NOMO-1 treated with DMSO at 0.1 percent for 48 hours (cell line): ENCODE results near the gene IL6.
"Not testable (repeated sequence)": the region's sequence is repeated elsewhere in the genome, so short reads cannot be mapped to it uniquely, and the experiment has no call there.

Source experiments
- DNase-seq: peaks from one replicate; lab custom pipeline; 2025; ENCODE audit not compliant: unreplicated experiment; lab: John Stamatoyannopoulos, UW

The IL6 gene

GRCh38 chr7:22779730-22780323 is 52.8 kb downstream of the IL6 start:
- not testable (repeated sequence) for DNase-seq

DNA sequence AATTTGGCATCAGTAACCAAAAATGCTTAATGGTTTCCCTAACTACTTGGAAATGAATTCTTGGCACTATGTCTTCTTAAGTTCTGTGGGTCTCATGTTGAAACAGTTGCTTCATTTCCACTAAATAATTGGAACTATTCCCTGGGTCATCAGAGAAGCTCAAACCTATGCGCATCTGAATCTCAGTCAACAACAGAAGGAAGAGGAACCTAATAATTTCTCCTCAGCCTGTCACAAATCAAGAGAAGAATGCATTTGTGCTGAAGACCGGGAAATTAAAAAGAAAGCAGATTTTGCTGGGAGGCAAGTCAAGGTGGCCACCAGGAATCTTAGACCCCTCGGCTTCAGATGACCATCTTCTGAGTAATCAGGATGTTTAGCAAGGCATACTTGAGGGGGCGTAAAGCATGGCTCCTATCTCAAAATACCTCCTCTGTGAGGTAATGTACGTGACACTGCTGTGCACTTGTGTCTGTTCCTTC is 54.3 kb downstream of the IL6 start:
- no peak for DNase-seq
